ENCODE results near the gene CSAD.

GRCh38 chr12:53170215-53170614 is 10.5 kb downstream of the CSAD start:
- TF ChIP-seq MXI1 (IDR thresholded peaks at IDR 0.05; ENCODE audit: low read depth, low read length), result no peak
- TF ChIP-seq, protein P1, sequence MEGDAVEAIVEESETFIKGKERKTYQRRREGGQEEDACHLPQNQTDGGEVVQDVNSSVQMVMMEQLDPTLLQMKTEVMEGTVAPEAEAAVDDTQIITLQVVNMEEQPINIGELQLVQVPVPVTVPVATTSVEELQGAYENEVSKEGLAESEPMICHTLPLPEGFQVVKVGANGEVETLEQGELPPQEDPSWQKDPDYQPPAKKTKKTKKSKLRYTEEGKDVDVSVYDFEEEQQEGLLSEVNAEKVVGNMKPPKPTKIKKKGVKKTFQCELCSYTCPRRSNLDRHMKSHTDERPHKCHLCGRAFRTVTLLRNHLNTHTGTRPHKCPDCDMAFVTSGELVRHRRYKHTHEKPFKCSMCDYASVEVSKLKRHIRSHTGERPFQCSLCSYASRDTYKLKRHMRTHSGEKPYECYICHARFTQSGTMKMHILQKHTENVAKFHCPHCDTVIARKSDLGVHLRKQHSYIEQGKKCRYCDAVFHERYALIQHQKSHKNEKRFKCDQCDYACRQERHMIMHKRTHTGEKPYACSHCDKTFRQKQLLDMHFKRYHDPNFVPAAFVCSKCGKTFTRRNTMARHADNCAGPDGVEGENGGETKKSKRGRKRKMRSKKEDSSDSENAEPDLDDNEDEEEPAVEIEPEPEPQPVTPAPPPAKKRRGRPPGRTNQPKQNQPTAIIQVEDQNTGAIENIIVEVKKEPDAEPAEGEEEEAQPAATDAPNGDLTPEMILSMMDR (IDR thresholded peaks at IDR 0.05), result no peak
- TF ChIP-seq POLR2AphosphoS5 (IDR thresholded peaks at IDR 0.05; ENCODE audit: low read depth, low read length), result no peak
- TF ChIP-seq RAD21 (IDR thresholded peaks at IDR 0.05; ENCODE audit: low read length), result no peak
- TF ChIP-seq NRF1 (IDR thresholded peaks at IDR 0.05; ENCODE audit: low read depth, low read length), result no peak
- no peak for TF ChIP-seq JUND (IDR thresholded peaks at IDR 0.05)
- no peak for TF ChIP-seq TAF1 (IDR thresholded peaks at IDR 0.05; ENCODE audit: borderline replicate concordance, low read depth, low read length)
- no peak for TF ChIP-seq FOSL2 (IDR thresholded peaks at IDR 0.05; ENCODE audit: borderline replicate concordance, low read depth)
- no peak for TF ChIP-seq RFX5 (IDR thresholded peaks at IDR 0.05; ENCODE audit: low read length)
